H9 (cell line): Measurements from ENCODE around the gene ARF5. TPM values are rescaled to one million over a fixed set of nuclear protein-coding genes. Genes with fewer than 3 reads are reported as not detected.

ENCODE experiments used
- DNase-seq: peaks from one replicate; pipeline ENCODE4 v3.0.0-alpha.2; 2017
- H2AFZ ChIP-seq: one replicate; pipeline ENCODE4 v1.6.1; 2013; ENCODE audit warnings: mild to moderate bottlenecking, low read length, control low read depth, moderate library complexity
- H2AK5ac ChIP-seq: 2 replicates; pipeline ENCODE4 v1.6.1; 2013; ENCODE audit warnings: low read length, control low read depth, mixed read lengths; ENCODE audit not compliant: insufficient read length
- H2BK120ac ChIP-seq: one replicate; pipeline ENCODE4 v1.6.1; 2013; ENCODE audit warnings: low read depth, mild to moderate bottlenecking, low read length, control low read depth, inconsistent platforms; ENCODE audit not compliant: poor library complexity, severe bottlenecking
- H2BK12ac ChIP-seq: 2 replicates; pipeline ENCODE4 v1.6.1; 2013; ENCODE audit warnings: low read length, control low read depth, mixed read lengths, low read depth; ENCODE audit not compliant: insufficient read length
- H2BK15ac ChIP-seq: 2 replicates; pipeline ENCODE4 v1.6.1; 2013; ENCODE audit warnings: low read depth, low read length, control low read depth
- H2BK20ac ChIP-seq: one replicate; pipeline ENCODE4 v1.6.1; 2013; ENCODE audit warnings: low read depth, mild to moderate bottlenecking, low read length, control low read depth, inconsistent platforms; ENCODE audit not compliant: poor library complexity, severe bottlenecking
- H2BK5ac ChIP-seq: 2 replicates; pipeline ENCODE4 v1.6.1; 2013; ENCODE audit warnings: low read length, control low read depth, mixed read lengths; ENCODE audit not compliant: insufficient read length
- H3K14ac ChIP-seq: 2 replicates; pipeline ENCODE4 v1.6.1; 2013; ENCODE audit warnings: low read length, control low read depth; ENCODE audit not compliant: insufficient read depth
- H3K18ac ChIP-seq: 2 replicates; pipeline ENCODE4 v1.6.1; 2013; ENCODE audit warnings: low read depth, mild to moderate bottlenecking, mixed read lengths, low read length, control low read depth; ENCODE audit not compliant: insufficient read length
- H3K23ac ChIP-seq: 2 replicates; pipeline ENCODE4 v1.6.1; 2013; ENCODE audit warnings: low read length, control low read depth, mixed read lengths, low read depth; ENCODE audit not compliant: insufficient read length
- H3K23me2 ChIP-seq: 2 replicates; pipeline ENCODE4 v1.6.1; 2013; ENCODE audit warnings: low read depth, mild to moderate bottlenecking, mixed read lengths, low read length, control low read depth; ENCODE audit not compliant: insufficient read length, poor library complexity, severe bottlenecking
- H3K27ac ChIP-seq: 2 replicates; pipeline ENCODE4 v1.5.1; 2013; ENCODE audit warnings: low read length, control low read depth, mixed read lengths, low read depth; ENCODE audit not compliant: insufficient read length
- H3K27me3 ChIP-seq: 2 replicates; pipeline ENCODE4 v1.6.1; 2013; ENCODE audit warnings: low read length, control low read depth, inconsistent platforms; ENCODE audit not compliant: insufficient read depth
- H3K4ac ChIP-seq: 2 replicates; pipeline ENCODE4 v1.6.1; 2013; ENCODE audit warnings: low read depth, mild to moderate bottlenecking, control low read depth, inconsistent platforms, low read length, moderate library complexity
- H3K4me1 ChIP-seq: 2 replicates; pipeline ENCODE4 v1.6.1; 2013; ENCODE audit warnings: low read length, control low read depth, inconsistent platforms; ENCODE audit not compliant: insufficient read depth
- H3K4me2 ChIP-seq: 2 replicates; pipeline ENCODE4 v1.6.1; 2013; ENCODE audit warnings: low read length, control low read depth, mixed read lengths; ENCODE audit not compliant: insufficient read length, insufficient read depth
- H3K56ac ChIP-seq: 2 replicates; pipeline ENCODE4 v1.6.1; 2013; ENCODE audit warnings: low read depth, mild to moderate bottlenecking, mixed read lengths, low read length, control low read depth; ENCODE audit not compliant: insufficient read length
- H3K79me1 ChIP-seq: 2 replicates; pipeline ENCODE4 v1.6.1; 2013; ENCODE audit warnings: low read depth, mild to moderate bottlenecking, moderate library complexity, low read length, control low read depth, inconsistent platforms; ENCODE audit not compliant: insufficient read depth, poor library complexity, severe bottlenecking
- H3K79me2 ChIP-seq: 2 replicates; pipeline ENCODE4 v1.6.1; 2013; ENCODE audit warnings: low read length, control low read depth, inconsistent platforms; ENCODE audit not compliant: insufficient read depth
- H3K9ac ChIP-seq: 2 replicates; pipeline ENCODE4 v1.6.1; 2013; ENCODE audit warnings: low read length, control low read depth, mixed read lengths; ENCODE audit not compliant: insufficient read length; ENCODE audit errors: extremely low read depth
- H3K9me3 ChIP-seq: one replicate; pipeline ENCODE4 v1.6.1; 2013; ENCODE audit warnings: low read depth, low read length, inconsistent platforms; ENCODE audit not compliant: control insufficient read depth
- H3T11ph ChIP-seq: one replicate; pipeline ENCODE4 v1.6.1; 2013; ENCODE audit warnings: mild to moderate bottlenecking, low read length, control low read depth, inconsistent platforms
- H4K20me1 ChIP-seq: one replicate; pipeline ENCODE4 v1.6.1; 2013; ENCODE audit not compliant: control insufficient read depth, insufficient read length, insufficient read depth
- H4K5ac ChIP-seq: 2 replicates; pipeline ENCODE4 v1.6.1; 2013; ENCODE audit warnings: low read depth, mild to moderate bottlenecking, mixed read lengths, low read length, control low read depth; ENCODE audit not compliant: insufficient read length
- H4K8ac ChIP-seq: replicated peaks from 2 replicates; pipeline ENCODE4 v1.6.1; 2013; ENCODE audit warnings: low read length, control low read depth, mixed read lengths, low read depth; ENCODE audit not compliant: insufficient read length
- H4K91ac ChIP-seq: 2 replicates; pipeline ENCODE4 v1.6.1; 2013; ENCODE audit warnings: low read depth, mild to moderate bottlenecking, moderate library complexity, mixed read lengths, low read length, control low read depth; ENCODE audit not compliant: insufficient read length
- H3K27ac Mint-ChIP-seq, 3 experiments: 2 replicates in 2 of 3; 3 replicates in 1 of 3; pipeline ENCODE4 v1.8.0; 2020 to 2021; ENCODE audit warnings: mixed read lengths in 3 of 3, mild to moderate bottlenecking in 1 of 3, moderate library complexity in 1 of 3
- H3K27me3 Mint-ChIP-seq: 2 replicates; pipeline ENCODE4 v1.8.0; 2021; ENCODE audit warnings: low read depth, mild to moderate bottlenecking, moderate library complexity, mixed read lengths
- H3K36me3 Mint-ChIP-seq, 3 experiments: 2 replicates in 2 of 3; 3 replicates in 1 of 3; pipeline ENCODE4 v1.8.0; 2020 to 2021; ENCODE audit warnings: low read depth in 3 of 3, mixed read lengths in 3 of 3; ENCODE audit not compliant: insufficient read depth in 1 of 3
- H3K4me1 Mint-ChIP-seq, 2 experiments: 2 replicates each; pipeline ENCODE4 v1.8.0; 2020; ENCODE audit warnings: mixed read lengths in 2 of 2
- H3K4me3 Mint-ChIP-seq, 2 experiments: 2 replicates in 1 of 2; 3 replicates in 1 of 2; pipeline ENCODE4 v1.8.0; 2020 to 2021; ENCODE audit warnings: mild to moderate bottlenecking in 2 of 2, mixed read lengths in 2 of 2, moderate library complexity in 1 of 2
- H3K9me3 Mint-ChIP-seq, 2 experiments: 2 replicates in 1 of 2; 3 replicates in 1 of 2; pipeline ENCODE4 v1.8.0; 2020; ENCODE audit warnings: mild to moderate bottlenecking in 2 of 2, mixed read lengths in 2 of 2, moderate library complexity in 1 of 2
- WGBS: extraction: QIAGEN DNeasy Blood & Tissue Kit; methylation state at CpG from one replicate; pipeline ENCODE4 v1.1.7; 2013; ENCODE audit warnings: missing lambda C conversion rate, low lambda C conversion rate, mixed read lengths; ENCODE audit not compliant: insufficient read length; ENCODE audit errors: extremely low coverage; 5-methylcytosine and 5-hydroxymethylcytosine counted together
- total RNA-seq: library from RNA; stranded (reverse); gene quantifications from 2 replicates; pipeline ENCODE4 v1.2.1, GENCODE V29; 2021
- TF ChIP-seq, protein P1 (sequence below): fragments of 200-600 bp; sonication (generic); conservative IDR thresholded peaks from 3 replicates; pipeline ENCODE4 v1.8.0; 2021; ENCODE audit warnings: antibody characterized with exemption, mild to moderate bottlenecking

The ARF5 gene
- total RNA-seq, 1 experiment from 2014 or later, result 169 TPM

DNA sequence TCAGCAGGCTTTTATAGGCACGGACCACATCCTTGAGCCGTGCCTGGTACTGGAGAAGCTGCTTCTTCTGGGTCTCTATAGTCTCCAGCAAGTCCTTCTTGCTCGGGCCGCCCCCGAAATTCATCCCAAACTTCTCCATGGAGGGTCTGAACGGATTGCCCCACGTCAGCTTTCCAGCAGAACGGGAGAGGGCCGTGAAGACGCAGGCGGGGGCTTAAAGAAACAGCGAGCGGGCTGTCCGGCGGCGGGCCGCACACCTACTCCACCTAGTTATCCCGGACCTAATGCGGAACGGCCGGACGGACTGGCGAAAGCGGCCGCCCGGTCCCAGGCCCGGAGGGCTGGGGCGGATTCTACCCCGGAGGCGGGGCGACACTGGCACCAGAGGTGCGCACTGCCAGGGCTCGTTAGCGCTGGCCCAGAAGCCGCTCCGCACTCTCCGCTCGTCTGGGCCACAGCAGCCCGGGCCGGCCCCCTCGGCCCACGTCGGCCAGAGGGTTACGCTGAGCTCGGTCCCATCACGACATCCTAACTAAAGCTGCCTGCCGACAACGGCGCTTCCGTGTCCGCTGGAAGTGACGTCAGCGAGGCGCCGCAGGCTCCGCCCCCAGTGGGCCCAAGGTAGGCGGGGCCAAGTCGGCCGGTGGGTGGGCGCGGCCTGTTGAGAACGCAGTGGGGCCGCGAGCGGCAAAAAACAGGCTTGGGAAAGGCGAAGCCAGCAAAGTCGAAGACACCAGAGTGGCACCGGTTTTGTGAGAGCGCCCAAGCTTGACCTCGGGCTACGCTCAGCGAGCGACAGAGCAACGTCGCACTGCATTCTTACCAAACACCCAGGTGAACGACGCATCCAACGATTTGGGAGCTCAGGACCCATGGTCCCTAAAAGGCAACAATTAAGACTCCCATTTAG lies 2.9 kb upstream of the ARF5 start, which contains the start of gene GCC1:
TSS of gene GCC1 (minus strand) at position 553 of the 910 bp plus-strand sequence. CDS start at position 139, 414 bp downstream.
- WGBS, result no CpG with 5 or more reads among the region's 78 CpGs
- TF ChIP-seq, protein P1, sequence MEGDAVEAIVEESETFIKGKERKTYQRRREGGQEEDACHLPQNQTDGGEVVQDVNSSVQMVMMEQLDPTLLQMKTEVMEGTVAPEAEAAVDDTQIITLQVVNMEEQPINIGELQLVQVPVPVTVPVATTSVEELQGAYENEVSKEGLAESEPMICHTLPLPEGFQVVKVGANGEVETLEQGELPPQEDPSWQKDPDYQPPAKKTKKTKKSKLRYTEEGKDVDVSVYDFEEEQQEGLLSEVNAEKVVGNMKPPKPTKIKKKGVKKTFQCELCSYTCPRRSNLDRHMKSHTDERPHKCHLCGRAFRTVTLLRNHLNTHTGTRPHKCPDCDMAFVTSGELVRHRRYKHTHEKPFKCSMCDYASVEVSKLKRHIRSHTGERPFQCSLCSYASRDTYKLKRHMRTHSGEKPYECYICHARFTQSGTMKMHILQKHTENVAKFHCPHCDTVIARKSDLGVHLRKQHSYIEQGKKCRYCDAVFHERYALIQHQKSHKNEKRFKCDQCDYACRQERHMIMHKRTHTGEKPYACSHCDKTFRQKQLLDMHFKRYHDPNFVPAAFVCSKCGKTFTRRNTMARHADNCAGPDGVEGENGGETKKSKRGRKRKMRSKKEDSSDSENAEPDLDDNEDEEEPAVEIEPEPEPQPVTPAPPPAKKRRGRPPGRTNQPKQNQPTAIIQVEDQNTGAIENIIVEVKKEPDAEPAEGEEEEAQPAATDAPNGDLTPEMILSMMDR, result no peak
- H3K27ac ChIP-seq, result no peak within 1 kb of the TSS

More for the DNA sequence above, 2.9 kb upstream of the ARF5 start, which contains the start of gene GCC1:
- Mint-ChIP-seq H3K36me3 (peaks cover 19 to 40% (median 23%) of the 10 kb centered on the region in 3 experiments), H3K9me3 (no peaks in the 10 kb centered on the region), H3K27me3 (peaks cover 24% of the 10 kb centered on the region), H3K4me3 (peak within 1 kb of the TSS; percentile 91 to 95), H3K27ac (peak within 1 kb of the TSS in 2 of 3 experiments; percentile 74 to 95; a peak in 2 of 7 replicates), H3K4me1 (peaks cover 18 to 33% of the 10 kb centered on the region in 2 experiments)
- Histone ChIP-seq H3K27me3 (peaks cover 7% of the 10 kb centered on the region; the same call in 1 of the 2 replicates), H4K8ac (no peak within 1 kb of the TSS), H4K5ac (no peak within 1 kb of the TSS), H3K79me1 (peaks cover 6% of the 10 kb centered on the region), H3T11ph (no peak within 1 kb of the TSS), H3K79me2 (no peaks in the 10 kb centered on the region), H2AK5ac (no peak within 1 kb of the TSS), H3K14ac (no peak within 1 kb of the TSS), H3K18ac (peak within 1 kb of the TSS; percentile 28), H3K9ac (peak within 1 kb of the TSS; percentile 53), H2BK5ac (no peak within 1 kb of the TSS), H3K9me3 (no peaks in the 10 kb centered on the region), H4K91ac (no peak within 1 kb of the TSS), H2BK15ac (no peak within 1 kb of the TSS), H2BK120ac (no peak within 1 kb of the TSS), H2BK20ac (no peak within 1 kb of the TSS), H3K23ac (no peak within 1 kb of the TSS), H4K20me1 (no peaks in the 10 kb centered on the region), H2BK12ac (no peak within 1 kb of the TSS), H3K56ac (no peak within 1 kb of the TSS), H3K4me1 (peaks cover 2% of the 10 kb centered on the region; the same call in 1 of the 2 replicates), H3K4me2 (peak within 1 kb of the TSS; percentile 82), H2AFZ (no peak within 1 kb of the TSS), H3K23me2 (peaks cover 18% of the 10 kb centered on the region), H3K4ac (no peak within 1 kb of the TSS)
- peak; percentile 92 for DNase-seq
